Gastroesophageal sphincter (tissue), 3 donors: ENCODE data around the gene LIN52.
A peak's percentile ranks its signal among the peaks of the same experiment; 100 is the strongest.

ENCODE experiments used
- CTCF ChIP-seq, 4 experiments: fragments of 200-600 bp in 2 of 4; fragments of 450-650 bp in 2 of 4; sonication (generic) in 1 of 4; IDR thresholded peaks; one replicate each; pipeline ENCODE4 v1.5.1; 2017 to 2019; ENCODE audit warnings: antibody characterized with exemption in 4 of 4, mild to moderate bottlenecking in 2 of 4, moderate library complexity in 2 of 4
- EP300 ChIP-seq: sonication (generic); formaldehyde crosslinking; IDR thresholded peaks from one replicate; pipeline ENCODE4 v1.6.1; 2017; ENCODE audit warnings: antibody characterized with exemption, mild to moderate bottlenecking
- POLR2A ChIP-seq, 2 donors: fragments of 450-650 bp; IDR thresholded peaks; one replicate each; pipeline ENCODE4 v1.6.1; 2017; ENCODE audit warnings: antibody characterized with exemption in 2 of 2, mild to moderate bottlenecking in 2 of 2, moderate library complexity in 1 of 2
- POLR2AphosphoS5 ChIP-seq: sonication (generic); formaldehyde crosslinking; IDR thresholded peaks from one replicate; pipeline ENCODE4 v1.6.1; 2017; ENCODE audit warnings: antibody characterized with exemption

DNA sequence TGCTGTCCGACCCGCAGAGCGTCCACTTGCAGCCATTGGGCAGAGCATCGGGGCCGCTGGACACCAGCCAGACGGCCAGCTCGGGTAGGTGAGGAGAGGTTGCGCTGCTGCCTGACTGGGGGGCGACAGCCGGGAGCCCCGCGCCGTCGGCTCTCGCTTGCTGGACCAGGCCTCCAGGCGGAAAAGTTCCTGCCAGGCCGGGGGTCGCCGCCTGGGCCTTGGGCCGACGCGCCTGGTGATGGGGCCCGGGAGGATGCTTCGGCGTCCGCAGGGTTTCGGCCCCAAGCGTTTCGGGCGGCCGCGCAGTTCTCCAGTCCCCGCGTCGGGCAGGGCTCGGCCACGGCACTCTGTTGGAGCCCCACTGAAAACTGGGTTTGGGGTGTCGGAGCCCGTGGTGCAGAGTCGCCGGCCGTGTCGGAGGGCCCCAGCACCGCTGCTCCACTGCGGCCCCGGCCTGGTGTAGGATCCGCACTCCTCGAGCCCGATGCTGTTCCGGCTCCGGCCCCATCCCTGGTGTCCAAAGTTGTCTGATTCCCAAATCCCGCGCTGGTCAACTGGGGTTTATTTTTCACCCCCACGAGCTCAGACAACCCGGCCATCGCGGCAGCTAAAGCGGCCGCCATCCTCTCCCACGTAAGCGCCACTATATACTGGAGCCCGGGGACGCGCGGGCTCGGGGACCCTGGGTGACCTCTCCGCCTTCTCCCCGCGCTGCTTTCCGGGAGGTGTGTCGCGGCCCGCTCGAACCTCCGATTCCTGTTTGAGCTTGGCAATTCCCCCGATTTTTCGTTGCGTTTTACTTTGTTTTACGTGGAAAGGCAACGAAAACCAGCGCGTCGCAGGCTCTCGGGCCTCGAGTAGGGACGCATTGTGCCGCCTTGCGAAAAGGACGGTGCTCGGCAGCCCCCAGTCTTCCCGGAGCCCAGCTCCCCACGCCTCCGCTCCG lies 155.4 kb downstream of the LIN52 start:
- TF ChIP-seq CTCF (IDR thresholded peaks at IDR 0.05) (no peak), POLR2AphosphoS5 (peak; percentile 34), EP300 (no peak), POLR2A (IDR thresholded peaks at IDR 0.05) (no peak)
